Ovary (tissue), 9 donors: ENCODE data around the gene EFNA1. TPM values are rescaled to one million over a fixed set of nuclear protein-coding genes. Genes with fewer than 3 reads are reported as not detected.

Source experiments
- DNase-seq, 5 donors: peaks; one replicate each; pipeline ENCODE4 v3.0.0-alpha.2; 2019 to 2020
- H3K27ac ChIP-seq, 2 donors: fragments of 200-600 bp; one replicate each; pipeline versions ENCODE4 v1.5.1 to v1.8.0; 2019 to 2022
- H3K27me3 ChIP-seq: fragments of 200-600 bp; one replicate; pipeline ENCODE4 v1.8.0; 2022
- H3K36me3 ChIP-seq: fragments of 200-600 bp; sonication (generic); one replicate; pipeline ENCODE4 v1.5.1; 2019
- H3K4me1 ChIP-seq: one replicate; pipeline ENCODE4 v1.8.1; 2013; ENCODE audit warnings: mild to moderate bottlenecking, moderate library complexity; ENCODE audit not compliant: insufficient read depth
- H3K4me3 ChIP-seq: fragments of 200-600 bp; sonication (generic); one replicate; pipeline ENCODE4 v1.5.1; 2017
- H3K9me3 ChIP-seq, 2 donors: fragments of 200-600 bp in 1 of 2; sonication (generic) in 1 of 2; one replicate each; pipeline versions ENCODE4 v1.5.1 to v1.8.1; 2013 to 2019; ENCODE audit warnings: mild to moderate bottlenecking in 1 of 2, moderate library complexity in 1 of 2
- EP300 ChIP-seq: sonication (generic); formaldehyde crosslinking; IDR thresholded peaks from one replicate; pipeline ENCODE4 v1.6.1; 2017; ENCODE audit warnings: antibody characterized with exemption
- POLR2A ChIP-seq: fragments of 450-650 bp; IDR thresholded peaks from one replicate; pipeline ENCODE4 v1.6.1; 2017; ENCODE audit warnings: antibody characterized with exemption, mild to moderate bottlenecking, moderate library complexity
- WGBS, 3 donors: extraction: QIAGEN DNeasy Blood & Tissue Kit in 1 of 3; methylation state at CpG; one replicate each; pipeline versions ENCODE4 v1.1.5 to v1.1.7; 2013 to 2017; 5-methylcytosine and 5-hydroxymethylcytosine counted together
- intact Hi-C, 4 donors: fragments of 100-400 bp; cut with DNase I; formaldehyde crosslinking; loops; one replicate each; pipeline versions ENCODE4 v1.11.0 to v1.15.1; 2022 to 2023
- polyA plus RNA-seq, 2 donors: library from polyadenylated mRNA; stranded (reverse); fragments of 200-250 nt in 1 of 2; fragments of 350-450 nt in 1 of 2; fragmentation: Illumina TruSeq in 1 of 2; extraction: RNeasy Lipid Tissue Mini Kit (QIAGEN cat#74804) in 1 of 2; gene quantifications; one replicate each; pipeline ENCODE4 v1.2.3, GENCODE V29; 2013 to 2014
- total RNA-seq, 7 donors: library from RNA; depleted of rRNA in 2 of 7; stranded (reverse); fragments of >200 nt in 2 of 7; fragmentation: NEBNext Ultra II Directional in 3 of 7; extraction: Animal tissue kit (Norgen Biotek cat#: 25700) in 3 of 7; gene quantifications; one replicate each; pipeline versions ENCODE4 v1.1.0 to v1.2.4, GENCODE V29; 2016 to 2023
- TF ChIP-seq, protein P1 (sequence below), 3 donors: fragments of 450-650 bp in 2 of 3; fragments of 200-600 bp in 1 of 3; IDR thresholded peaks; one replicate each; pipeline versions ENCODE4 v1.5.1 to v1.8.0; 2016 to 2022; ENCODE audit warnings: antibody characterized with exemption in 3 of 3, mild to moderate bottlenecking in 1 of 3
- donor health status: DM: no; HTN: no; CAD: no; lungs with moderate emphysema.
- donor health status: DM: no; HTN: no; CAD: no.
- donor health status: Bipolar disorder and iron deficiency.
- donor health status: DM: yes; HTN: yes; CAD: no.
- donor health status: DM: no; HTN: no; CAD: no.
- donor health status: DM: yes; HTN: yes; CAD: no.

The EFNA1 gene
- total and polyA plus RNA-seq, 9 donors = 12.1 to 51.6 (median 18.6) TPM

DNA sequence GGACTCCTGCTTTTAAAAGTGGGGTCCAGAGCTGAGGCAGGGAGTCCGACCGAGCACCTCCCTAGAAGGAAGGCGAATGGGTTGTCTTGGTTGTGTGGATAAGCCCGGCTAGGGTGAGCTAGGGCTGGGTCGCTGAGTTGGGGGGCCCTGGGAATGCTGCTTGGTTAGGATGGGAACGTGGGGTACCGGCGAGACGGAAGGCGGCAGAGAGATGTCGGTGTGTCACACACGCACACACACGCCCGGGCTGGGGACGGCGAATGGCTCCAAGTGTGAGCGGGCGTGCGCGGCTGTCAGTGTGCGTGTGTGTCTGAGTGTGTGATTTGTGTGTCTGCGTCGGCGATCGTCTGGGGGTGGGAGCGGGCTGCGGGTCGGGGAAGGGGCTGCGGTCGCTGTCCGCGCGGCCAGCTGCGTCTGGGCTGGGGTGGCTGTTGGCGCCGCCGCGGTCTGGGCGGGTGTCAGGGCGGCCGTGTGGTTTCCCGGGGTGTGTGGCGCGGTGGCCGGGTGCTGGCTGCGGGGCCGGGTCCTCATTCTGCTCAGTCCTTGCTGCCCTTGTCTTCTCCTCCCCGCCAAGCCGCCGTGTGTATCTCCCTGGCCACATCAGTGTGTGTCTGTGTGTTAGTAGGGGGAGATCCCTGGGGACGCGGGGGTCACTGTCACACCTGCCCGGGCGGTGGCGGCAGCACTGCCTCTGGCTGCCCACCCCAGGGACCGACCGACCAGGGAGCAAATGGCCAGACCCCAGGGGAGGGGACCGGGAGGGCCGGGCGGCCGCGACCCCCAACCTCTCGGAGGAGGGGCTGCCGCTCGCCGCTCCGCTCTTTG, 48.0 kb upstream of the EFNA1 start:
- WGBS, 3 donors = 1% methylated on average over 49 to 67 of the region's 67 CpGs
- intact Hi-C loops = loop anchor here in 3 of 4 donors (5.0 to 10.0 kb wide), 3 partner anchors 32 to 595 kb away; partner anchors contain the start of gene UBE2Q1 (in 1 of the 3)

DNA sequence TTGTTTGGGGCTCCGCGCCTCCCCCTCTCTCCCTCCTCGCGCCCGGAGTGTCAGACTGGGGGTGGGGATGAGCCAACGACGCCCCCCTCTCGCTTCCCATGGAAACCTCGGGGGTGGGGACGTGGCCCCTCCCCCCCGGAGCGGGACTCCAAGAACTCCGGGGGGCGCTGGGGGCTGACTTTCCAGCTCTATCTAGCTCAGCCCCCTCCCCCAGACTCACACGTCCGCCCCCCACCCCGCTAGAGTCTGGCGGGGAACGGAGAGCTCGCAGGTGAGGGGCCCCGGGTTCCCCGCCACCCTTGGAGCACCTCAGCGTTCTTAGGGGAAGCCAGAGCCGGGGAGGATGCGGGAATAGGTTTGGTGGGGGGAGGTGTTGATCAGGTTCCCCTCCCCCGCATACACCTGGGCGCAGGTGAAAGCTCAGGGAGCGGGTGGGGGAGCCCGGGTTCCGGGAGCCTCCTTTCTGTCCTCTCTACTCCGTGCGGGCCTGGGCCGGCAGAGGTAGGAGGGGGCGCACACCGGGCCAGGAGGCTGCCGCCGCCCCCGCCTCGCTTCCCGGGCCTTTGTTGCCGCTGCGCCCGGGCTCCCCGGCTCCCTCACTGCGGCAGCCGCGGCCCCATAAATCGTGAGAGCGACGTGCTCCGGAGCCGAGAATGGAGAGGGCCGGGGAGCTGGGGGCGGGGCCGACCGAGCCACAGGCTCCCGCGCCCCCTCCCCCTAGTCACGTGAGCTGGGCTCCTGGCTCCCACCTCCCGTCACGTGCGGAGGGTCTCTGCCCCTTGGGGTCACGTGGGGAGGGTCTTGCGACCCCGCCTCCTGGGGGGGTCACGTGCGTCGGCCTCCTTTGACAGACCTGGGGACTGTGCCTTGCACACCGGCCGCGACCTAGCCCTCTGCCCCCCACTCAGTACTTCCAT, 47.1 kb upstream of the EFNA1 start:
- H3K4me3 ChIP-seq = no peak overlapping the region
- TF ChIP-seq POLR2A = no peak
- TF ChIP-seq EP300 = no peak
- TF ChIP-seq, protein P1, sequence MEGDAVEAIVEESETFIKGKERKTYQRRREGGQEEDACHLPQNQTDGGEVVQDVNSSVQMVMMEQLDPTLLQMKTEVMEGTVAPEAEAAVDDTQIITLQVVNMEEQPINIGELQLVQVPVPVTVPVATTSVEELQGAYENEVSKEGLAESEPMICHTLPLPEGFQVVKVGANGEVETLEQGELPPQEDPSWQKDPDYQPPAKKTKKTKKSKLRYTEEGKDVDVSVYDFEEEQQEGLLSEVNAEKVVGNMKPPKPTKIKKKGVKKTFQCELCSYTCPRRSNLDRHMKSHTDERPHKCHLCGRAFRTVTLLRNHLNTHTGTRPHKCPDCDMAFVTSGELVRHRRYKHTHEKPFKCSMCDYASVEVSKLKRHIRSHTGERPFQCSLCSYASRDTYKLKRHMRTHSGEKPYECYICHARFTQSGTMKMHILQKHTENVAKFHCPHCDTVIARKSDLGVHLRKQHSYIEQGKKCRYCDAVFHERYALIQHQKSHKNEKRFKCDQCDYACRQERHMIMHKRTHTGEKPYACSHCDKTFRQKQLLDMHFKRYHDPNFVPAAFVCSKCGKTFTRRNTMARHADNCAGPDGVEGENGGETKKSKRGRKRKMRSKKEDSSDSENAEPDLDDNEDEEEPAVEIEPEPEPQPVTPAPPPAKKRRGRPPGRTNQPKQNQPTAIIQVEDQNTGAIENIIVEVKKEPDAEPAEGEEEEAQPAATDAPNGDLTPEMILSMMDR (IDR thresholded peaks at IDR 0.05) = no peak
- WGBS, 3 donors = 1 to 2% (median 1%) methylated on average over 29 to 71 of the region's 71 CpGs
- peaks cover 17% of the 10 kb centered on the region for H3K4me1 ChIP-seq
- intact Hi-C loops = loop anchor here in 2 of 4 donors (5.0 to 10.0 kb wide), 2 partner anchors 33 to 526 kb away; partner anchors contain the start of gene UBE2Q1 (in 1 of the 2)
- H3K9me3 ChIP-seq = no peaks in the 10 kb centered on the region
- peak in 3 of 5 donors; percentile 42 to 54 (median 52) for DNase-seq
- H3K36me3 ChIP-seq = no peaks in the 10 kb centered on the region
- no peak overlapping the region for H3K27ac ChIP-seq
- H3K27me3 ChIP-seq = peaks cover 16% of the 10 kb centered on the region

More for the DNA sequence above, 48.0 kb upstream of the EFNA1 start:
- DNase-seq = peak in 2 of 5 donors; percentile 40 to 49
- TF ChIP-seq EP300 (no peak), POLR2A (no peak)
- TF ChIP-seq, protein P1 (IDR thresholded peaks at IDR 0.05) = no peak
- H3K36me3 ChIP-seq = no peaks in the 10 kb centered on the region
- H3K27me3 ChIP-seq = peaks cover 16% of the 10 kb centered on the region
- no peak overlapping the region for H3K27ac ChIP-seq
- H3K4me3 ChIP-seq = no peak overlapping the region
- no peaks in the 10 kb centered on the region for H3K9me3 ChIP-seq
- H3K4me1 ChIP-seq = peaks cover 16% of the 10 kb centered on the region

DNA sequence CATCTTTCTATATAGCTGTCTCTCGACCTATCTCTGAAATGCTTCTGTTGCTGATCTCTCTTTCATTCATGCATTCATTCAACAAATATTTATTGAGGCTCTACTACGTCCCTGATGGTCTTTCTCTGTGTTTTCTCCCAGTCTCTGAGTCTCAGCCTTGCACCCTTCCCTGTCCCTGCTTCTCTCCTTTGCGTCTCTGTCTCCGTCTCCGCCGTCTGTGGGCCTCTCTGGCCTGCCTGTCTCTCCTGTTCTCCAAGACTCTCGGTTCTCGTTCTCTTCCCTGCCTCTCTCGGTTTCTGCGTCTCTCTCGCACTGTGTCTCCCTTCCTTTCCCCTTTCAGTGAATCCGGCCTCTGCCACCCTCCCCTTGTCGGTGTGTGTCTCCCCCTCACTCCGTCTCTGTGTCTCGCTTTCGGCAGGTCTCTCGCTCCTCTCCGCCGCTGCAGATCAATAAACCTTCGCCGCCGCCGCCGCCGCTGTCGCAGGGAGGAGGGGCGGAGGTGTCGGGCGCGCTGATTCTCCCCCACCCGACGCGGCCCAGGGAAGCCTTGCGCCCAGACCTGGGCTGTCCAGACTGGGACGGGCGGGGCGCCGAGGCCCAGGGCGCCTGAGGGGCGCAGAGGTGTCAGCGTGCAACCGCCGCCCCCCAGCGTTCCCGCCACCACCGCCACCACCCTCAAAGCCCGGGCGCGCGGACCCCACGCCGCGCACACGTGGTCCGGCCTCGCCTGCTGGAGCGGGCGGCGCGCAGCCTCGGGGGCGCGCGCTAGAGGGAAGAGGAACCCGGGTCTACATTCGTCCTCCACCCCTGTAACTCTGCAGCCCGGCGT, 46.0 kb upstream of the EFNA1 start:
- 1 to 6% (median 3%) methylated on average over 36 to 68 of the region's 68 CpGs for WGBS, 3 donors
- Histone ChIP-seq H3K9me3 (no peaks in the 10 kb centered on the region), H3K36me3 (no peaks in the 10 kb centered on the region), H3K4me1 (peaks cover 19% of the 10 kb centered on the region), H3K4me3 (no peak overlapping the region), H3K27me3 (peaks cover 16% of the 10 kb centered on the region), H3K27ac (no peak overlapping the region)
- peak in 1 of 5 donors; percentile 33 for DNase-seq
- TF ChIP-seq POLR2A (no peak), EP300 (no peak)
- TF ChIP-seq, protein P1 (IDR thresholded peaks at IDR 0.05) = no peak
- intact Hi-C loops = loop anchor here in 3 of 4 donors (2.0 to 10.0 kb wide), 3 partner anchors 21 to 527 kb away; partner anchors contain the start of gene UBE2Q1 (in 1 of the 3)
